GM12872 (cell line): Measurements from ENCODE around the gene RNPEPL1.

ENCODE experiments used
- CTCF ChIP-seq: IDR thresholded peaks from 3 replicates; pipeline ENCODE4 v1.5.1; 2011; ENCODE audit warnings: low read depth, mild to moderate bottlenecking, low read length, moderate library complexity; ENCODE audit not compliant: insufficient read depth

RNPEPL1 gene

GRCh38 chr2:240569998-240570530 is 1.8 kb downstream of the RNPEPL1 start:
- no peak for TF ChIP-seq CTCF

GRCh38 chr2:240570531-240571313 is 2.4 kb downstream of the RNPEPL1 start:
- no peak for TF ChIP-seq CTCF

GRCh38 chr2:240571314-240571973 is 3.2 kb downstream of the RNPEPL1 start:
- no peak for TF ChIP-seq CTCF

GRCh38 chr2:240572141-240573031 is 4.1 kb downstream of the RNPEPL1 start:
- no peak for TF ChIP-seq CTCF

GRCh38 chr2:240573071-240573515 is 4.8 kb downstream of the RNPEPL1 start:
- no peak for TF ChIP-seq CTCF

- no peak for TF ChIP-seq CTCF
Observed at GRCh38 chr2:240573516-240574385, 5.5 kb downstream of the RNPEPL1 start.
